K562 (cell line): ENCODE data around the gene HCN3. TPM values are rescaled to one million over a fixed set of nuclear protein-coding genes. Genes with fewer than 3 reads are reported as not detected.
A peak's percentile ranks its signal among the peaks of the same experiment; 100 is the strongest.

Experiments used
- ARID4B ChIP-seq: sonication (generic); formaldehyde crosslinking; IDR thresholded peaks from 2 replicates; pipeline ENCODE4 v1.8.0; 2022; ENCODE audit warnings: mild to moderate bottlenecking, missing genetic modification reagents
- CTCFL ChIP-seq: IDR thresholded peaks from 2 replicates; pipeline ENCODE4 v1.6.1; 2011; ENCODE audit warnings: borderline replicate concordance, low read depth, mild to moderate bottlenecking, moderate library complexity, low read length; ENCODE audit not compliant: insufficient read depth, poor library complexity, severe bottlenecking
- FOXJ2 ChIP-seq: fragments of 200-800 bp; sonication (Bioruptor generic); IDR thresholded peaks from 2 replicates; pipeline ENCODE4 v1.6.1; 2016; ENCODE audit warnings: missing genetic modification characterization, missing compliant biosample characterization
- FOXK2 ChIP-seq, 2 experiments: fragments of 450-650 bp; IDR thresholded peaks in 1 of 2; conservative IDR thresholded peaks in 1 of 2; 2 replicates each; pipeline ENCODE4 v1.6.1; 2016; ENCODE audit warnings: low read depth in 2 of 2, mild to moderate bottlenecking in 1 of 2
- HCFC1 ChIP-seq: IDR thresholded peaks from 2 replicates; pipeline ENCODE4 v1.6.1; 2012; ENCODE audit warnings: low read depth, low read length, improper control_type of control experiment
- HMGXB4 ChIP-seq: sonication (generic); formaldehyde crosslinking; IDR thresholded peaks from 2 replicates; pipeline ENCODE4 v1.8.1; 2023; ENCODE audit warnings: mild to moderate bottlenecking, missing genetic modification reagents
- NONO ChIP-seq, 2 experiments: fragments of 200-400 bp in 1 of 2; fragments of 450-650 bp in 1 of 2; formaldehyde crosslinking in 1 of 2; IDR thresholded peaks; 2 replicates each; pipeline ENCODE4 v1.6.1; 2017; ENCODE audit warnings: low read depth in 2 of 2, mild to moderate bottlenecking in 2 of 2, moderate library complexity in 2 of 2, low read length in 1 of 2
- POLR2G ChIP-seq: fragments of 200-400 bp; formaldehyde crosslinking; IDR thresholded peaks from 2 replicates; pipeline ENCODE4 v1.6.1; 2017; ENCODE audit warnings: low read depth, mild to moderate bottlenecking, antibody characterized with exemption, low read length, moderate library complexity
- RAD51 ChIP-seq: fragments of 450-650 bp; IDR thresholded peaks from 2 replicates; pipeline ENCODE4 v1.7.1; 2016; ENCODE audit warnings: low read depth, mild to moderate bottlenecking, borderline replicate concordance
- SMARCA4 ChIP-seq: fragments of 450-650 bp; IDR thresholded peaks from 2 replicates; pipeline ENCODE4 v1.6.1; 2016
- VEZF1 ChIP-seq: fragments of 200-800 bp; sonication (Bioruptor generic); IDR thresholded peaks from 2 replicates; pipeline ENCODE4 v1.6.1; 2017; ENCODE audit warnings: missing genetic modification characterization, missing compliant biosample characterization
- polyA plus RNA-seq, 8 experiments: library from polyadenylated mRNA; depleted of rRNA in 4 of 8; stranded (reverse) in 5 of 8; unstranded in 3 of 8; fragments of >200 nt; fragmentation: Nextera tagmentation in 2 of 8; fragmentation: Illumina TruSeq in 1 of 8; extraction: Ambion mirVana in 2 of 8; extraction: Trizol in 1 of 8; gene quantifications; 2 replicates each; pipeline versions ENCODE4 v1.2.1 to v1.2.3, GENCODE V29; 2011 to 2014; ENCODE audit warnings: inconsistent platforms in 1 of 8, missing spikeins in 1 of 8
- total RNA-seq, 7 experiments: library from RNA; depleted of rRNA in 6 of 7; stranded (reverse); fragments of >200 nt in 6 of 7; fragmentation: Illumina TruSeq in 2 of 7; extraction: Trizol in 2 of 7; gene quantifications; 2 replicates each; pipeline versions ENCODE4 v1.2.1 to v1.2.3, GENCODE V29; 2011 to 2021; ENCODE audit warnings: low replicate concordance in 1 of 7
- TF ChIP-seq, protein P1 (sequence below): sonication (generic); formaldehyde crosslinking; IDR thresholded peaks from 2 replicates; pipeline ENCODE4 v1.8.1; 2023; ENCODE audit warnings: mild to moderate bottlenecking, missing genetic modification reagents

HCN3 gene
- total and polyA plus RNA-seq, 9 of the 15 experiments (the other 6 are each of a cell fraction or from before 2014, with no cell fraction given): 0.91 to 9.7 (median 3.9) TPM

DNA sequence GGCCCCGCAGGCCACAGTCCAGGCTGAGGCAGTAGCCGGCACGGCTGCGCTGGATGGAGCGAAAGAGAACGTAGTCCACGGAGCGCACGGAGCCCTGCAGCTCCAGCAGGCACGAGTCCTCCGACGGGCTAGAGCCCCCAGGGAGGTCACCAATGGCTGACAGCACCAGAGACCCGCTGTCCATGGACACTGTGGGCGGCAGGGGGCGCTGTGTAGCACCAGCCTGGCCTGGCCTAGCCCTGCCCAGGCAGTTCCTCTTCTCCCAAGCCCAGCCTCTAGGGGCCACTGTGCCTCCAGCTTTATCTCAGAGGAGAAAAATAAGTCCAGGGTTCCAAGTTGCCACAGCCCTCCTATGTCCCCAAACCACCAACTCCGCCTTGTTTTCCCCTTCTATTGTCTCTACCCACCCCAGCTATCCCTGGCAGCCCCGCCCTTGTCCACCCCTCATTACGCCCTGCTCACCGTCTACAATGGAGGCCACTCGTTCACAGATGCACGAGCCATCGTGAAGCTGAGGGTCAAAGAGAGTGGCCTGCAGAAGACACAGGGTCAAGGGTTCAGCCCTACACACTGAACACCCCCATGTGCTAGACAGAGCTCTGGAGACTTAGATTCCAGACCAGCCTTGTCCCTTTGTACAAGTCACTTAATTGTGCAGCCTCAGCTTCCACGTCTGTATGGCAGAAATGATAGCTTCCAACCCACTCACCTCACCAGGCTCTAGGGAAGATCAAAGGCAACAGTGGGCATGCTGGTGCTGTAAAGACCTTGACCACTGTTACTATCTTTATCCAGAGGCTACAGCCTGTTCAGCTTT lies 26.4 kb upstream of the HCN3 start (continued):
- TF ChIP-seq CTCFL: peak; percentile 64
- TF ChIP-seq, protein P1, sequence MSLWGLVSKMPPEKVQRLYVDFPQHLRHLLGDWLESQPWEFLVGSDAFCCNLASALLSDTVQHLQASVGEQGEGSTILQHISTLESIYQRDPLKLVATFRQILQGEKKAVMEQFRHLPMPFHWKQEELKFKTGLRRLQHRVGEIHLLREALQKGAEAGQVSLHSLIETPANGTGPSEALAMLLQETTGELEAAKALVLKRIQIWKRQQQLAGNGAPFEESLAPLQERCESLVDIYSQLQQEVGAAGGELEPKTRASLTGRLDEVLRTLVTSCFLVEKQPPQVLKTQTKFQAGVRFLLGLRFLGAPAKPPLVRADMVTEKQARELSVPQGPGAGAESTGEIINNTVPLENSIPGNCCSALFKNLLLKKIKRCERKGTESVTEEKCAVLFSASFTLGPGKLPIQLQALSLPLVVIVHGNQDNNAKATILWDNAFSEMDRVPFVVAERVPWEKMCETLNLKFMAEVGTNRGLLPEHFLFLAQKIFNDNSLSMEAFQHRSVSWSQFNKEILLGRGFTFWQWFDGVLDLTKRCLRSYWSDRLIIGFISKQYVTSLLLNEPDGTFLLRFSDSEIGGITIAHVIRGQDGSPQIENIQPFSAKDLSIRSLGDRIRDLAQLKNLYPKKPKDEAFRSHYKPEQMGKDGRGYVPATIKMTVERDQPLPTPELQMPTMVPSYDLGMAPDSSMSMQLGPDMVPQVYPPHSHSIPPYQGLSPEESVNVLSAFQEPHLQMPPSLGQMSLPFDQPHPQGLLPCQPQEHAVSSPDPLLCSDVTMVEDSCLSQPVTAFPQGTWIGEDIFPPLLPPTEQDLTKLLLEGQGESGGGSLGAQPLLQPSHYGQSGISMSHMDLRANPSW (CRISPR knock-in tag): 0 out of 2 replicates have a peak, but pooled peaks have one; percentile 48
- TF ChIP-seq RAD51: 0 out of 2 replicates have a peak, but pooled peaks have one; percentile 15
- 0 out of 4 replicates have a peak, but pooled peaks of 1 of the 2 experiments have one; percentile 45 for TF ChIP-seq FOXK2 (conservative IDR thresholded peaks at IDR 0.05 in 1 of 2, IDR thresholded peaks at IDR 0.05 in 1 of 2; ENCODE audit: low read depth in 2 of 2)
- TF ChIP-seq VEZF1 (CRISPR knock-in tag): peak; percentile 51; the same call in 1 of the 2 replicates
- TF ChIP-seq NONO (IDR thresholded peaks at IDR 0.05; ENCODE audit: low read depth in 2 of 2, low read length in 1 of 2): no peak
- peak; percentile 63 for TF ChIP-seq HCFC1
- peak; percentile 33; the same call in 1 of the 2 replicates for TF ChIP-seq ARID4B (CRISPR knock-in tag)
- TF ChIP-seq FOXJ2 (tag): no peak
- peak; percentile 93; the same call in 1 of the 2 replicates for TF ChIP-seq HMGXB4 (CRISPR knock-in tag)
- 0 out of 2 replicates have a peak, but pooled peaks have one; percentile 20 for TF ChIP-seq SMARCA4
- TF ChIP-seq POLR2G: peak; percentile 60
